ENCODE measurements around the gene GPR158.
"Not testable (repeated sequence)": the region's sequence is repeated elsewhere in the genome, so short reads cannot be mapped to it uniquely, and the experiment has no call there.

GPR158 gene

GRCh38 chr10:25297466-25297865, 122.7 kb downstream of the GPR158 start:
- no peak for DNase-seq (ENCODE audit: low read depth)

GRCh38 chr10:25300073-25300472, 125.3 kb downstream of the GPR158 start:
- no peak for DNase-seq (ENCODE audit: low read depth)

GRCh38 chr10:25304606-25305005, 129.8 kb downstream of the GPR158 start:
- no peak for DNase-seq (ENCODE audit: low read depth)

GRCh38 chr10:25306386-25306785, 131.6 kb downstream of the GPR158 start:
- DNase-seq (ENCODE audit: low read depth), result no peak

GRCh38 chr10:25308278-25308677, 133.5 kb downstream of the GPR158 start:
- no peak for DNase-seq (ENCODE audit: low read depth)

- DNase-seq (ENCODE audit: low read depth), result not testable (repeated sequence)
These were observed 142.9 kb downstream of the GPR158 start for GRCh38 chr10:25317596-25318211.

- no peak for DNase-seq (ENCODE audit: low read depth)
These were observed 152.5 kb downstream of the GPR158 start for GRCh38 chr10:25327273-25327672.

GRCh38 chr10:25328361-25328760, 153.6 kb downstream of the GPR158 start:
- no peak for DNase-seq (ENCODE audit: low read depth)

- DNase-seq (ENCODE audit: low read depth), result not testable (repeated sequence)
These were observed 154.8 kb downstream of the GPR158 start for GRCh38 chr10:25329587-25329986.

GRCh38 chr10:25334445-25334844, 159.6 kb downstream of the GPR158 start:
- no peak for DNase-seq (ENCODE audit: low read depth)

- no peak for DNase-seq (ENCODE audit: low read depth)
These were observed 161.5 kb downstream of the GPR158 start for GRCh38 chr10:25336330-25336729.

- no peak for DNase-seq (ENCODE audit: low read depth)
These were observed 163.5 kb downstream of the GPR158 start for GRCh38 chr10:25338271-25338670.

GRCh38 chr10:25339966-25340365, 165.2 kb downstream of the GPR158 start:
- no peak for DNase-seq (ENCODE audit: low read depth)

GRCh38 chr10:25349520-25349919, 174.7 kb downstream of the GPR158 start:
- DNase-seq (ENCODE audit: low read depth), result no peak

- no peak for DNase-seq (ENCODE audit: low read depth)
These were observed 181.8 kb downstream of the GPR158 start for GRCh38 chr10:25356609-25357008.

GRCh38 chr10:25357269-25357668, 182.5 kb downstream of the GPR158 start:
- no peak for DNase-seq (ENCODE audit: low read depth)

- no peak for DNase-seq (ENCODE audit: low read depth)
These were observed 207.4 kb downstream of the GPR158 start for GRCh38 chr10:25382029-25382810.

GRCh38 chr10:25382901-25383300, 208.1 kb downstream of the GPR158 start:
- DNase-seq (ENCODE audit: low read depth), result not testable (repeated sequence)

GRCh38 chr10:25383686-25384085, 208.9 kb downstream of the GPR158 start:
- no peak for DNase-seq (ENCODE audit: low read depth)

- no peak for DNase-seq (ENCODE audit: low read depth)
These were observed 209.8 kb downstream of the GPR158 start for GRCh38 chr10:25384618-25385017.

- no peak for DNase-seq (ENCODE audit: low read depth)
These were observed 213.5 kb downstream of the GPR158 start for GRCh38 chr10:25388188-25388861.

GRCh38 chr10:25388862-25389206, 214.0 kb downstream of the GPR158 start:
- DNase-seq (ENCODE audit: low read depth), result no peak

GRCh38 chr10:25390733-25391132, 215.9 kb downstream of the GPR158 start:
- DNase-seq (ENCODE audit: low read depth), result no peak
